Duodenal mucosa (tissue), 2 donors: ENCODE results near the gene SBF1.

Source experiments
- H3K27ac ChIP-seq: one replicate; pipeline ENCODE4 v1.7.0; 2013; ENCODE audit warnings: low read depth, low read length
- H3K27me3 ChIP-seq, 2 donors: one replicate each; pipeline ENCODE4 v1.7.0; 2013; ENCODE audit warnings: low read length in 2 of 2, control low read depth in 1 of 2; ENCODE audit not compliant: insufficient read depth in 2 of 2, control insufficient read depth in 1 of 2
- H3K36me3 ChIP-seq, 2 donors: one replicate each; pipeline ENCODE4 v1.7.0; 2013; ENCODE audit warnings: low read length in 2 of 2, control low read depth in 1 of 2; ENCODE audit not compliant: insufficient read depth in 2 of 2, control insufficient read depth in 1 of 2
- H3K4me1 ChIP-seq, 2 donors: one replicate each; pipeline ENCODE4 v1.7.0; 2013; ENCODE audit warnings: low read length in 2 of 2, control low read depth in 1 of 2; ENCODE audit not compliant: insufficient read depth in 2 of 2, control insufficient read depth in 1 of 2
- H3K4me3 ChIP-seq, 2 donors: one replicate each; pipeline ENCODE4 v1.7.0; 2013; ENCODE audit warnings: low read length in 2 of 2, low read depth in 1 of 2
- H3K9ac ChIP-seq, 2 donors: one replicate each; pipeline ENCODE4 v1.7.0; 2013; ENCODE audit warnings: low read length in 2 of 2, low read depth in 1 of 2
- H3K9me3 ChIP-seq, 2 donors: one replicate each; pipeline ENCODE4 v1.7.0; 2013; ENCODE audit warnings: low read length in 2 of 2, control low read depth in 1 of 2; ENCODE audit not compliant: control insufficient read depth in 1 of 2

SBF1 gene

DNA sequence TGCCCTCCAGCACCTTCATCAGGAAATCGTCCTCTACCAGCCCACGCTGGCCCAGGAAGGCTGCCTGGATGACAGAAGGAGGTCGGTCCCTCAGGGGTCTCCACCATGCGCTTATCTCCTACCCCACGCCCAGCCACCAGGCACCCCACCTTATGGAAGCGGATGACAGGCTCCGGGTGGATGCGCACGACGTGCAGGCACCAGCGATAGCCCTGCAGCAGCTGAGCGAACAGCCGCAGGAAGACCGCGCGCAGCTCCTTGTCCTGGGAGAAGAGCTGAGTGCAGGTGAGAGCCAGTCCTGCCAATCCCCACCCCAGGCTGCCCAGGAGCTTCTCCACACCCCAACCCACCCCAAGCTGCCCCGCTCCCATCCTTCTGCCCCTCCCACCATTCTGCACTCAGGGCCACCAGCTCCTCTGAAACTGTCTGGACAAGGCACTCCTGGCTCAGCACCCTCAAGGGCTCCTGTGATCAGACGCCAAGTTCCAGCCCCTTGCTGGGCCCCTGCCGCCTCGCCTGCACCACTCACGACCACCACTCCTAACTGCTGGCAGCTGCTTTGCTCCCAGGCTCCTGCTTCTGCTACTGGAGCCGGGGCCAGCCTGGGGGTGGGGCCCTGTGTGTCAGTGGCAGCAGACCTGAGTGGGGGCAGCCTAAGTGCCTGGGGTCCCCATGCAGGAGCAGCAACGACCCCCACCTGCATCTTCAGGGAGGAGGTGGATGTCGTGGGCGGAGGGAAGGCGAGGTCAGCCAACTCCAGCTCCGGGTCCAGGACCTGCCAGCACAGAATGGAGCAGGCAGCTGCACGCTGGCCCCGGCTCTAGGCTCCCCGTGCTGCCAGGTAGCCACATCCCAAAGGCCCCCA lies 9.5 kb downstream of the SBF1 start:
- no peaks in the 10 kb centered on the region for H3K9me3 ChIP-seq
- no peak overlapping the region for H3K4me3 ChIP-seq
- no peak overlapping the region for H3K27ac ChIP-seq
- peaks cover 15 to 18% of the 10 kb centered on the region in 2 donors for H3K4me1 ChIP-seq
- H3K27me3 ChIP-seq: no peaks in the 10 kb centered on the region
- peaks cover 52 to 76% of the 10 kb centered on the region in 2 donors for H3K36me3 ChIP-seq
- H3K9ac ChIP-seq: no peak overlapping the region

- H3K4me1 ChIP-seq: peaks cover 7 to 10% of the 10 kb centered on the region in 2 donors
- H3K9me3 ChIP-seq: no peaks in the 10 kb centered on the region
- H3K27me3 ChIP-seq: no peaks in the 10 kb centered on the region
- peaks cover 56 to 85% of the 10 kb centered on the region in 2 donors for H3K36me3 ChIP-seq
- H3K9ac ChIP-seq: no peak overlapping the region
- H3K4me3 ChIP-seq: no peak overlapping the region
- H3K27ac ChIP-seq: no peak overlapping the region
These were observed 10.4 kb downstream of the SBF1 start for GRCh38 chr22:50464451-50464850.

DNA sequence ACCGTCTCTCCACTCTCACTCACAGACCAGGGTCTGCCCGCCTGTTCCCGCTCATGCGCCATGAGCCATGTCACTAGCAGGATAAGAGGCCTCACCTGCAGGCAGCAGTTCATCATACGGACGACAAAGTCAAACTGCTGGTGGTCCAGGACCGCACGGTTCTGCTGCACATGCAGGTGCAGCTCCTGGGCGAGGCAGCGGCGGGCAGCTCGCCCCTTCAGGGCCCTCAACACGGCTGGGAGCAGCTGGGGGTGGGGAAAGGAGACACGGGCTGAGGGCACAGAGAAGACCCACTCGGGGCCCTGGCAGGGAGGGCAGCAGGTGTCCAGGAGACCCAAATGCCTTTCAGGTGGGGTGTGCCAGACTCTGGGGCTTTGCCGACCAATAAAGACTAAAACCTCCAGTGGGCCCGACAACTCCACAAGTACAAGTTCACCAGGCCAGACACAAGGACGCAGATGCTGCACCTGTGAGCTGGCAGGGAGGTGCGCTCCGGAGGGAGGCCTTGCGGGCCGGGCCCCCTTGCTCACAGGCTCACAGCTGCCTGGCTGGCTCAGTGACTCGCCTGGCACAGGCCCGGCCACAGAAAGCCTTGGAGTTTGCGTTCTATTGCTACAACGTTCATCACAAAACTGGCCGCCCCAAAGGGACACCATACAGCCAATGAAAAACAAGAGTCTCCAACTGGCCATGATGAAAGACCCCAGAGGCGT lies 11.5 kb downstream of the SBF1 start:
- no peaks in the 10 kb centered on the region for H3K27me3 ChIP-seq
- no peaks in the 10 kb centered on the region for H3K9me3 ChIP-seq
- no peak overlapping the region for H3K27ac ChIP-seq
- peaks cover 56 to 96% of the 10 kb centered on the region in 2 donors for H3K36me3 ChIP-seq
- H3K4me1 ChIP-seq: peaks cover 0 to 2% of the 10 kb centered on the region in 2 donors
- H3K4me3 ChIP-seq: no peak overlapping the region
- no peak overlapping the region for H3K9ac ChIP-seq

DNA sequence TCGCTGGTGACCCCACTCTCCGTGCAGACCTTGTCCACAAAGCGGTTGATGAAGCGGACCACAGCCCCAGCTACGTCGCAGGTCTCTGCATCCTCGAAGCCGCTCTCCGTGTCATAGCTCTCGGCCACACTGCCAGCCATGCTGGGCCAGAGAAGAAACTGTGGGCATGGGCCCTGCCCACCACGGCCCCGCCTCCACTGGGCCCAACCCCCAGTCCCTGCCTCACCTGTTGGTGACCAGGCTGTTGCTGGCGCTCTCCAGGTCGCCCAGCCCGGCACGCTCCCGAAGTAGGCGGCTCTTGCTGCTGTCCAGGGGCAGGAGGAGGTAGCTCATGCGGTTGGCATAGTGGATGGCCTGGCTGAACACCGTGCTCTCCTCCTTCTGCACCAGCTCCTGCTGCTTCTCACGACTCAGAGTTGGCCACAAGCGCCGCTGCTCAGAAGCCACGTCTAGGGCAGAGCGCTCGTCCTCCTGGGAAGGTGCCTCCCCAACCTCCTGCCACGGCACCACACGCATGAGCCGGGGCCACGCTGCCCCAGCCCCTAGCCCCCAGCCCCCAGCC lies 12.8 kb downstream of the SBF1 start:
- Histone ChIP-seq H3K27ac (no peak overlapping the region), H3K4me3 (no peak overlapping the region), H3K9ac (no peak overlapping the region), H3K9me3 (no peaks in the 10 kb centered on the region), H3K27me3 (no peaks in the 10 kb centered on the region), H3K4me1 (no peaks in the 10 kb centered on the region), H3K36me3 (peaks cover 56 to 97% of the 10 kb centered on the region in 2 donors)

DNA sequence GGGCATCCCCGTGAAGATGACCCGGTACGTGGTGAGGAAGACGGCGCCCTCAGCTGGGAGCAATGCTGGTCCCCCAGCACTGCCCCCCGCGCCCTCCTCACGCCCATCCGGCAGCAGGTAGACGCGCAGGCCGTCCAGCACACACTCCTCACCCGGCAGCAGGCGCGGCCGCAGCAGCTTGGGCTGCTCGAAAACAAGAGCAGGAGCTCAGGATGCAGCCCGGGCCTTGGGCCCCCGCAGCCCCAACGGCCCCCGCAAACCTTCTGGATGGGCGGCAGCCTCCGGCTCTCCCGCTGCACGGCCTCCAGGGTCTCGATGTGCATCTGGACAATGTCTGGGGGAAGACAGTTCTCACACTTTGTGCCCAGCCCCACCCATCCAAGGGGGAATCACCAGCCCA lies 13.3 kb downstream of the SBF1 start:
- Histone ChIP-seq H3K27ac (no peak overlapping the region), H3K27me3 (no peaks in the 10 kb centered on the region), H3K9ac (no peak overlapping the region), H3K4me1 (no peaks in the 10 kb centered on the region), H3K36me3 (peaks cover 50 to 96% of the 10 kb centered on the region in 2 donors), H3K9me3 (no peaks in the 10 kb centered on the region), H3K4me3 (no peak overlapping the region)

DNA sequence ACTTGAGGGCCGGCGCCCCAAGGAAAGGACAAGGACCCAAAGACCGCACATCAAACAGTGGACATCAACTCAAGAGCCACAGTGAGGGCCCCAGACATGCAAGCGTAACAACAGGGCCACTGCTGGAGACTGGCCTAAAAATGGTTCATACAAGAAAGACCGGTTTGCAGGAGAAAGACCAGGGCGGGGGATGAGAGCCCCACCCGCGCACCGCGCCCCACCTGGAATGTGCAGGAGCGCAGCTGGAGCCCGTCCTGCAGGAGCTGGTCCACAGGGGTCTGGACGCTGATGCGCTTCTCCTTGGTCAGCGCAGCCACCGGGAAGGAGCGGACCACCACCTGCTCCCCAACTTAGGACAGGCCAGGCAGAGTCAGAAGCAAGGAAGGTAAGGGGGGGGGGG lies 13.9 kb downstream of the SBF1 start:
- Histone ChIP-seq H3K9me3 (no peaks in the 10 kb centered on the region), H3K36me3 (peaks cover 44 to 92% of the 10 kb centered on the region in 2 donors), H3K4me3 (no peak overlapping the region), H3K4me1 (no peaks in the 10 kb centered on the region), H3K27me3 (no peaks in the 10 kb centered on the region), H3K27ac (no peak overlapping the region), H3K9ac (no peak overlapping the region)

DNA sequence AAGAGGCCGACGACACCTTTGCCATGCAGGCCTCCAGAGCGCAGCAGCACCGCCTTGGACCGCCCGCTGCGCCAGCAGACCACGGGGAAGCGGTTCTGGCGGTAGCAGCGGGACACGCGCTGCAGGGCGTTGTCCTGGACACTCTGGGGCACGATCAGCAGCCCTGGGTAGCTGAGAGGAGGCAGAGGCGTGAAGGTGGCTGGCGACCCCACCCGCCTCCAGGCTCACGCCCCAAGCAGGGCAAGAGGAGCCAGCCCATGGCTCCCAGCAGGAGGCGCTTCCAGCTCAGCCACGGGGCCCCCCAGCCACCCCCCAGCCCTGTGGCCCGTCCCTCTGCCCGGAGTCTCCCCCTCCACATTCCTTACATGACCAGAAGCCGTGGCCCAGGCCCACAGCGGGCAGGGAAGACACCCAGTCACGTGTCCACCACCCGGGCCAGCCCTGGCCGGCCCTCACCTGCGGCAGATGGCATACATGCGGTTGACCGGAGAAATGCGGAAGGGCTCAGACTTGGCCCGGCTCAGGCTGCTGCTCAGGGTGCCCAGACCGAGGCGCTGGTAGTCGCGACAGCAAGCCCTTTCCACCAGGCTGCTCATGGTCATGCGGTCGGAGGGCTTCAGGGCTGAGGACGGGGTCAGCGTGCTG lies 15.2 kb downstream of the SBF1 start:
- peaks cover 42 to 92% of the 10 kb centered on the region in 2 donors for H3K36me3 ChIP-seq
- H3K9ac ChIP-seq: no peak overlapping the region
- no peak overlapping the region for H3K27ac ChIP-seq
- no peaks in the 10 kb centered on the region for H3K4me1 ChIP-seq
- H3K4me3 ChIP-seq: no peak overlapping the region
- no peaks in the 10 kb centered on the region for H3K27me3 ChIP-seq
- H3K9me3 ChIP-seq: no peaks in the 10 kb centered on the region

- H3K9ac ChIP-seq: no peak overlapping the region
- no peaks in the 10 kb centered on the region for H3K9me3 ChIP-seq
- no peaks in the 10 kb centered on the region for H3K4me1 ChIP-seq
- no peaks in the 10 kb centered on the region for H3K27me3 ChIP-seq
- H3K36me3 ChIP-seq: peaks cover 38 to 92% of the 10 kb centered on the region in 2 donors
- no peak overlapping the region for H3K4me3 ChIP-seq
- H3K27ac ChIP-seq: no peak overlapping the region
These were observed 15.8 kb downstream of the SBF1 start for GRCh38 chr22:50459016-50459415.

DNA sequence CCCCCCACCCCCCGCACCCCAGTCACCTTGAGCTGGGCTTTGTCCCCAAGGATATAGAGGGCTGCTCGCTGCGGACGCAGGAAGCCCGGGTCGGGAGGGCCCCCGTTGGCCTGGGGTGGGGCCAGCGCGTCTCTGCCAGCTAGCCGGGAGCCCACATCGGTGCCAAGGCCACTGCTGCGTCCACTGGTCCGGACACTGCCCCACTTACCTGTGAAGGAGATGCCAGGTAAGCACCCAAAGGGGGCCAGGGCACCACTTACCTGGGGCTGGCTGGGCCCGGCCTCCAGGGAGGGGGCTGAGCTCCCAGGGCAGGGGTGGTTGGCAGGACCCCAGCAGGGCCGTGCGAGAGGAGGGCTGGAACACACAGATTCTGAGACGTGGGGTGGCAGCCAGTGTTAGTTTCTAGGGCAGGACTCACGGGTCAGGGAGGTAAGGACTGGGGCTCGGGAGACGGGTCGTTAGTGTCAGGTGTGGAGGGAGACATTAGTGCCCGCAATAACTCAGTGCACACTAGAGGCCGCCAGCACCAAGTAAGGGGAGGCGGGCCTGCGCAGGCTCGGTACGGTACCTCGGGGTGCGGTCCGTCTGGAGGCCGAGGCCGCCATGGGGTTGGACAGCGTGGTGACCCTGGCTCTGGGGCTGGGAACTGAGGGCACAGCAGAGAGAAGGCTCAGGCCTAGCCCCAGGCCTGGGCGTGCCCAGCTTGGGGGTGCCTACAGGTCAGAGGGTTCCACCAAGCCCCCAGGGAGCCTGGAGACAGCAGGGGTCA lies 18.2 kb downstream of the SBF1 start:
- H3K36me3 ChIP-seq: peaks cover 22 to 81% of the 10 kb centered on the region in 2 donors
- no peak overlapping the region for H3K27ac ChIP-seq
- no peak overlapping the region for H3K4me3 ChIP-seq
- no peaks in the 10 kb centered on the region for H3K4me1 ChIP-seq
- H3K9ac ChIP-seq: no peak overlapping the region
- no peaks in the 10 kb centered on the region for H3K9me3 ChIP-seq
- no peaks in the 10 kb centered on the region for H3K27me3 ChIP-seq
